Ishikawa (cell line): Measurements from ENCODE around the gene POLR1A.

ENCODE experiments used
- CEBPB ChIP-seq: IDR thresholded peaks from 2 replicates; pipeline ENCODE4 v1.6.1; 2012
- EGR1 ChIP-seq: IDR thresholded peaks from 2 replicates; pipeline ENCODE4 v1.6.1; 2012
- EP300 ChIP-seq: IDR thresholded peaks from 2 replicates; pipeline ENCODE4 v1.6.1; 2012; ENCODE audit warnings: borderline replicate concordance
- MAX ChIP-seq: IDR thresholded peaks from 2 replicates; pipeline ENCODE4 v1.6.1; 2012
- TAF1 ChIP-seq: IDR thresholded peaks from 2 replicates; pipeline ENCODE4 v1.6.1; 2012; ENCODE audit warnings: low read depth, mild to moderate bottlenecking
- USF1 ChIP-seq: IDR thresholded peaks from 2 replicates; pipeline ENCODE4 v1.6.1; 2012
- YY1 ChIP-seq: IDR thresholded peaks from 2 replicates; pipeline ENCODE4 v1.6.1; 2012; ENCODE audit warnings: low read depth

- TF ChIP-seq EP300 (no peak), MAX (no peak), TAF1 (no peak), EGR1 (no peak), USF1 (no peak), CEBPB (no peak), YY1 (no peak)
Measured at GRCh38 chr2:86068648-86069047, 37.0 kb downstream of the POLR1A start.
